CD4-positive, alpha-beta T cell (primary cell): Measurements from ENCODE around the gene KIAA1614. TPM values are rescaled to one million over a fixed set of nuclear protein-coding genes. Genes with fewer than 3 reads are reported as not detected.

Experiments used
- ATAC-seq: fragments of 200-7000 bp; cut with Tn5 transposase; one replicate; pipeline ENCODE4 v1.10.0; 2022; ENCODE audit warnings: mild to moderate bottlenecking; ENCODE audit not compliant: poor library complexity
- CTCF ChIA-PET: fragments of 350-600 bp; sonication (Branson Sonifier 250); formaldehyde crosslinking; loops from one replicate; lab custom pipeline; 2021; ENCODE audit warnings: antibody characterized with exemption, inconsistent platforms; lab: Charles Lee
- POLR2A ChIA-PET: fragments of 350-600 bp; sonication (Branson Sonifier 250); formaldehyde crosslinking; loops from one replicate; lab custom pipeline; 2021; ENCODE audit warnings: antibody characterized with exemption, inconsistent platforms; lab: Charles Lee
- DNase-seq, 14 experiments: peaks; one replicate each; pipeline ENCODE4 v3.0.0-alpha.2; 2013 to 2020; ENCODE audit warnings: mixed read lengths in 2 of 14
- H3K27ac ChIP-seq, 2 donors: one replicate each; pipeline versions ENCODE4 v1.5.1 to v1.7.0; 2013; ENCODE audit warnings: low read length in 2 of 2, low read depth in 1 of 2, mild to moderate bottlenecking in 1 of 2
- H3K27me3 ChIP-seq, 2 experiments: 1 replicate in 1 of 2; 2 replicates in 1 of 2; pipeline versions ENCODE4 v1.6.1 to v1.7.0; 2013; ENCODE audit warnings: low read length in 2 of 2, control low read depth in 1 of 2, mild to moderate bottlenecking in 1 of 2, moderate library complexity in 1 of 2; ENCODE audit not compliant: insufficient read depth in 2 of 2, control insufficient read depth in 1 of 2
- H3K36me3 ChIP-seq: one replicate; pipeline ENCODE4 v1.6.1; 2013; ENCODE audit warnings: low read length, control low read depth; ENCODE audit not compliant: insufficient read depth
- H3K4me1 ChIP-seq: one replicate; pipeline ENCODE4 v1.6.1; 2013; ENCODE audit warnings: low read length, control low read depth; ENCODE audit not compliant: insufficient read depth
- H3K4me3 ChIP-seq: one replicate; pipeline ENCODE4 v1.5.1; 2013; ENCODE audit warnings: mild to moderate bottlenecking, low read length, moderate library complexity
- H3K9me3 ChIP-seq, 2 experiments: 1 replicate in 1 of 2; 2 replicates in 1 of 2; pipeline versions ENCODE4 v1.6.1 to v1.7.0; 2013; ENCODE audit warnings: low read length in 2 of 2, mild to moderate bottlenecking in 2 of 2, control low read depth in 1 of 2, moderate library complexity in 1 of 2; ENCODE audit not compliant: control insufficient read depth in 1 of 2, insufficient read depth in 1 of 2
- H3K27ac Mint-ChIP-seq: one replicate; pipeline ENCODE4 v1.8.0; 2020; ENCODE audit warnings: mixed read lengths
- H3K27me3 Mint-ChIP-seq: one replicate; pipeline ENCODE4 v1.8.0; 2021; ENCODE audit warnings: mixed read lengths
- H3K36me3 Mint-ChIP-seq: one replicate; pipeline ENCODE4 v1.8.0; 2021; ENCODE audit warnings: low read depth, mixed read lengths
- H3K4me1 Mint-ChIP-seq: one replicate; pipeline ENCODE4 v1.8.0; 2021; ENCODE audit warnings: low read depth, mixed read lengths
- H3K4me3 Mint-ChIP-seq: one replicate; pipeline ENCODE4 v1.8.0; 2020; ENCODE audit warnings: mild to moderate bottlenecking, mixed read lengths
- H3K9me3 Mint-ChIP-seq: one replicate; pipeline ENCODE4 v1.8.0; 2020; ENCODE audit warnings: mixed read lengths
- CTCF ChIP-seq: fragments of 200-600 bp; IDR thresholded peaks from one replicate; pipeline ENCODE4 v1.8.0; 2022; ENCODE audit warnings: antibody characterized with exemption, mild to moderate bottlenecking
- intact Hi-C, 2 experiments: fragments of 100-400 bp; cut with DNase I in 1 of 2; cut with micrococcal nuclease in 1 of 2; formaldehyde crosslinking; loops; one replicate each; pipeline versions ENCODE4 v1.15.1 to v1.9.0; 2023 to 2025; cut with DNase I, micrococcal nuclease
- total RNA-seq, 174 experiments: library from RNA in 2 of 174; stranded (reverse) in 2 of 174; gene quantifications; one replicate each; pipeline ENCODE4 v1.2.3 and lab custom pipeline; 2021 to 2026

The KIAA1614 gene
- total RNA-seq, 2 experiments from 2014 or later, result 0.14 to 0.20 TPM

GRCh38 chr1:180973369-180973768, 60.7 kb downstream of the KIAA1614 start:
- CTCF ChIA-PET, result interaction anchor here (0.6 to 1.1 kb wide), 2 partner anchors 11 to 468 kb away, joined by 3 read pairs; no protein-coding TSS in a partner anchor
- Mint-ChIP-seq H3K36me3 (peaks cover 91% of the 10 kb centered on the region), H3K27ac (no peak overlapping the region)

GRCh38 chr1:180974236-180974635, 61.5 kb downstream of the KIAA1614 start:
- intact Hi-C loops, result no loop called here
- TF ChIP-seq CTCF, result no peak
- H3K27ac Mint-ChIP-seq, result no peak overlapping the region
- ChIA-PET CTCF (no interaction called here), POLR2A (interaction anchor here (0.6 kb wide), 1 partner anchor 49 kb away, joined by 3 read pairs; no protein-coding TSS in a partner anchor)
- no peak overlapping the region for H3K27ac ChIP-seq
- no peaks in the 10 kb centered on the region for H3K27me3 Mint-ChIP-seq
- H3K36me3 Mint-ChIP-seq, result peaks cover 96% of the 10 kb centered on the region
- DNase-seq, result no peak
- no peak for ATAC-seq
- H3K4me3 Mint-ChIP-seq, result no peak overlapping the region
- peaks cover 45% of the 10 kb centered on the region for H3K36me3 ChIP-seq
- H3K27me3 ChIP-seq, result no peaks in the 10 kb centered on the region
- H3K4me3 ChIP-seq, result no peak overlapping the region
- H3K4me1 ChIP-seq, result peaks cover 5% of the 10 kb centered on the region
- no peaks in the 10 kb centered on the region for H3K9me3 ChIP-seq
- no peaks in the 10 kb centered on the region for H3K9me3 Mint-ChIP-seq
- H3K4me1 Mint-ChIP-seq, result peaks cover 14% of the 10 kb centered on the region

More at GRCh38 chr1:180973369-180973768, 60.7 kb downstream of the KIAA1614 start:
- Mint-ChIP-seq H3K9me3 (no peaks in the 10 kb centered on the region), H3K4me1 (peaks cover 14% of the 10 kb centered on the region), H3K4me3 (no peak overlapping the region), H3K27me3 (no peaks in the 10 kb centered on the region)
- no peaks in the 10 kb centered on the region for H3K9me3 ChIP-seq
- no peak overlapping the region for H3K27ac ChIP-seq
- POLR2A ChIA-PET, result no interaction called here
- H3K36me3 ChIP-seq, result peaks cover 43% of the 10 kb centered on the region
- no peak for ATAC-seq
- peaks cover 5% of the 10 kb centered on the region for H3K4me1 ChIP-seq
- no peak for DNase-seq
- no peak overlapping the region for H3K4me3 ChIP-seq
- intact Hi-C loops, result no loop called here
- no peaks in the 10 kb centered on the region for H3K27me3 ChIP-seq
- no peak for TF ChIP-seq CTCF

GRCh38 chr1:180975551-180975950, 62.9 kb downstream of the KIAA1614 start:
- ATAC-seq (no peak), DNase-seq (no peak)
- Histone ChIP-seq H3K36me3 (peaks cover 45% of the 10 kb centered on the region), H3K27ac (no peak overlapping the region), H3K4me1 (peaks cover 5% of the 10 kb centered on the region), H3K27me3 (no peaks in the 10 kb centered on the region), H3K9me3 (no peaks in the 10 kb centered on the region), H3K4me3 (no peak overlapping the region)
- intact Hi-C loops, result no loop called here
- Mint-ChIP-seq H3K27ac (no peak overlapping the region), H3K36me3 (peaks cover 95% of the 10 kb centered on the region), H3K9me3 (no peaks in the 10 kb centered on the region), H3K4me3 (no peak overlapping the region), H3K27me3 (no peaks in the 10 kb centered on the region), H3K4me1 (peaks cover 14% of the 10 kb centered on the region)
- CTCF ChIA-PET, result interaction anchor here (0.6 to 1.2 kb wide), 2 partner anchors 108 to 426 kb away, joined by 3 to 5 read pairs; no protein-coding TSS in a partner anchor
- POLR2A ChIA-PET, result interaction anchor here (0.6 kb wide), 1 partner anchor 22 kb away, joined by 3 read pairs; no protein-coding TSS in a partner anchor
- no peak for TF ChIP-seq CTCF
